SIG-M5 treated with dmso at 0.1 percent for 504 hours (cell line): ENCODE results near the gene SORCS2.

Experiments
- DNase-seq: peaks from one replicate; lab custom pipeline; 2025; ENCODE audit not compliant: unreplicated experiment; lab: John Stamatoyannopoulos, UW

SORCS2 gene

DNA sequence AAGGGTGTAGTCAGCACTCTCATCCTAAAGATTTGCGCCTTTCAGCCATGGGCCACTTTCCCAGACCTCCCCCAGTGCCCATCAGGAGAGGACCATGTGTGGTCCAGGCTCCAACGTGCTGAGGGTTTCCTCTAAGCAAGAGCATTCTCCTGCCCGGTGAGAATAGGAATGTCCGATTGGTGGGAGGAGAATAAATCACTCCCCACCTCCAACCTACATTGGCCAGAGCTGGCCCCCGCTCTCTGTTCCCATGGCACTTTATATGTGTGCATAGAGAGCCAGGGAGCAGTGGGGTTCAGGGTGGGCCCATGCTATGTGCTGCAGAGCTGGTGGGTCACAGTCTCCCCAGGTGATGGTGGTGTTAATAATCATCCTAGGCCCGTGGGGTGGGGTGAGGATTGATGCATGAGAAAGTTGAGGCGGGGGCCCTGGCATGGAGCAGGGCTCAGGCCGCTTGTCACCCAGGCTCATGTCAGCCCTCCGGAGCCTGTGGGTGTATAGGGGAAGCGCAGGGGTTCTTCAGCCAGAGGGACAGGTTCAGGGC lies 6.8 kb upstream of the SORCS2 start:
- no peak for DNase-seq

DNA sequence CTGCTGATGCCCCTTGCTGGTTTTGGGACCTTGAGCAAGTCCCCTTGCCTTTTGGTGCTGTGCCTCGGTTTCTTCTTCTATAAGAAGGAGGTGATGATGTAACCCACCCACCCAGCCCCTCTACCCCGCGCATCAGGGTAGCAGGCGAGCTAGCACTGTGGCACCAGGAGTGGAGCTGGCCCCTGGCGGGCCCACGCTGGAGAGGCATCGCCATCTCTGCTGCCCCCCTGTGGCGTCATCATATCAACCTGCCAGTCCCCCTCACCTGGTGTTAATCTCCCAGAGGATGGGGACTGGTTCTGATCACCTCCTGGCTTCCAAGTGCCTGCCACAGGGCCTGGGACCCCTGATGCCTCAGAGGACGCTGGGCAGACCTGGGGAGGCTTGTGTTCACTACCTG lies 6.3 kb upstream of the SORCS2 start:
- no peak for DNase-seq

DNA sequence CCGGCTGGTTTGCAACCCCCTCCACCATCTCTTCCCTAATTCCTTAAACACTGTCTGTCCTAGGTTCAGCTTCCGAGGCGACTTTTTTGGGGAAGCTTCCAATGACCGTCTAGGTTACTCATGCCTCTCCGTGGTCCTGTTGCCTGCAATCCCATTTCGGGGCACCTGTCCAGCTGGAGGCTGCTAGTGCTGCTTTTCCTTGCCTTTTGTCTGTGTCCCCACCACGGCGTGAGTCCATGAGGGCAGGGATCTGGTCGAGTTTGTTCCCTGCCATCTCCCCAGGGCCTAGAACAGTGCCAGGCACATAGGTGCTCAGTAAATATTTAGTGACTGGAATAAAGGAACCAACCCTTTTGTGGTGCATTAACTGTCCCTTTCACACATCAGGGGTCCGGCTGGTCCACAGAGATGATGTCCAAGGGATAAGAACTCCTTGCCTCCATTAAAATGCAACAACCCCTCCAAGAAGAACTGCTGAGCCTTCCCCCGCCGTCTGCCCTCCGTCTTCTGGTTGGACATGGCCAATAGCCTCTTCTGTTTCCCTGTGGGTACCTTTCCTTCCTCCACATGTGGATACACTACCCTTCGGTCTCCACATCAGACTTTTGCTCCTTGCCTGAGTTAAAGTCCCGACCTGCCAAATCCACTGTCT lies 5.7 kb upstream of the SORCS2 start:
- no peak for DNase-seq

DNA sequence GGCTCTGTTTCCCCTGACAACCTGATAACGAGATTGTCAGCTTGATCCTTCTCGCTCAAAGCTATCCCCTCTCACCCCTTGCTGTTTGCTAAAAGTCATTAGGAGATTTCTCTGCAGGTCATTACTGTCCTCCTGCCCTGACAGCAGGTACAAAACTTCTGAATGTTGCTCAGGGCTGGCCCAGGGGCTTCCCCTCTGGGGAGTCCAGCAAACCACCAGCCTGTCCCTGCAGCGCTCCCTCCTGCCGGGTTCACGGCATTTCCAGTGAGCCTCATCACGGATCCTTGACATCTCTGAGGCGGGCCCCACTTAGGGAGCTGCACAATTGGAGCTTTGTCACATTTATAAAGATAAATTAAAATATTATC lies 5.2 kb upstream of the SORCS2 start:
- no peak for DNase-seq

DNA sequence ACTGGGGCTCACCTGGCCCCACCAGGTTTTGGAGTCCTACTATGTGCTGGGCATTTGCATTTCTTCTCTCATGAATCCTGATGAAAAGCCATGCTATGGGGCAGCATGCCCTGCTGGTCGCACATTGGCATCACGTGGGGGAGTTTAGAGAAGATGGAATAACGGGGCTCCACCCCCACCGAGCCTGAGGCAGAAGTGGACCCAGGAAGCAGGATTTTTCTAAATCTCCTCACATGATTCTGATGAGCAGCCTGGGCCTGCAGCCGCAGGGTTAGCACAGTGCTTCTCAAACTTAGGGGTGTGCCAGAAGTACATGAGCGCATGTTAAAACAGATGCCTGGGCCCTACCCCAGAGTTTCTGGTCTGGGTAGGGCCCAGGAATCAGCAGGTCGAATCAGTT lies 4.6 kb upstream of the SORCS2 start:
- no peak for DNase-seq

DNA sequence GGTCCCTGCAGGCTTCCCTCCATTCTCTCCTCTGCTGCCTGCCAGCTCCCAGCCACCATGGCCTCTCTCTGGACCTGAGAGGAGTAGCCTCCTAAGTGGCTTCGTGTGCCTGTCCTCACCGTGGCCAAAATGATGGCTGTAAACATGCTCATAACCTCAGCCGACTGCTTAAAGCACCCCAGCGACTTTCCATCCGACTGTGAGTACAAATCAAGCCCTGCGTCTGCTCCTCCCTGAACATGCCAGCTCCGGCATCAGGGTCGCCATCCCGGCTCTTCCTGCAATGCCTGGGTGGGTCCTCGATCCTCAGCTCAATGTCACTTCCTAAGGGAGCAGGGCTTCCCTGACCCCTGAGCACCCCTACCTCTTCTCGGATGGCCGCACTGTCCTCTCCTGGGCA lies 3.3 kb upstream of the SORCS2 start:
- no peak for DNase-seq

DNA sequence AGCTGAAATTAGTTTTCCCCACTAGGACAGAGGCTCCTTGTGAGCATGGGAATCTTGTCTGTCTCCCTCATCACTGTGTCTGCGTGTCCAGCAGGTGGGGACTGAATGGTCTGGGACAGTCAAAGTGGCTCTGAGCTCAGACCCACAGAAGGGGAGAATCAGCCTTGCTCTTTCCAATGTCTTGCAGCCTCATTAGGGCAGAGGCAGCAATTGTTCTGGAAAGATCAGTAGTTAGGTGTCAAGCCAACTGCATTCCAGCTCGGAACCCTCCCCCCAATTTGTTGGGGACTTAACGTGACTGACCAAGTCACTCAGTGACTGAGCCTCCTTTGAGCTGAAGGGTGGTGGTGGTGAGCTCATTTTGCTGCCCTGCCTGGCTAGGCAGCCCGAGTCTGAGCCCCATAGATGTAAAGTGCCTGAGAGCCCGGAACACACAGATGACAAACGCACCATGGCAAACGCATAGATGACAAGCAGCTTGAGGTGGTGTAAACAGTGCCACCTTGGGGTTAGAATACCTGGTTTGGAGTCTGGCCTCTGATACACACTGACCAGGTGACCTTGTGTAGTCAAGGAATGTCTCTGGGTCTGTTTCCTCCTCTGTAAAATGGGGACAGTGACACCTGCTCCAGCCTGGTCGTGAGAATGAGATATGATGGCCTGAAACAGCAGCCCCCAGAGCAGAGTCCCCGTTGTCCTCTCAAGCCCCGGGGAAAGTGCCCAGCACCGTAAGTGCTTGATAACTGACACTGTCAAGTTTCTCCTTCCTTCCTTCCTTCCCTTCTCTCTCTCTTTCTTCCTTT lies 2.7 kb upstream of the SORCS2 start:
- no peak for DNase-seq

DNA sequence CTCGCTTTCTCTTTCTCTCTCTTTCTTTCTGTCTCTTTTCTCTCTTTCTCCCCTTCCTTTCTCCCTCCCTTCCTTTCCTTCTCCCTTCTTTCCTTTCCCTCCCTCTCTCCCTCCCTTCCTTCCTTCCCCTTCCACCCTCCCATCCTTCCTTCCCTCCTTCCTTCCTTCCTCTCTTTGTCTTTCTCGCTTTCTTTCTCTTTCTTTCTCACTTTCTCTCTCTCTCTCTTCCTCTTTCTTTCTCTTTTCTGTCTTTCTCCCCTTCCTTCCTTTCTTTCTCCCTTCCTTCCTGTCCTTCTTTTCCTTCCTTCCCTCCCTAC lies 2.1 kb upstream of the SORCS2 start:
- no peak for DNase-seq

DNA sequence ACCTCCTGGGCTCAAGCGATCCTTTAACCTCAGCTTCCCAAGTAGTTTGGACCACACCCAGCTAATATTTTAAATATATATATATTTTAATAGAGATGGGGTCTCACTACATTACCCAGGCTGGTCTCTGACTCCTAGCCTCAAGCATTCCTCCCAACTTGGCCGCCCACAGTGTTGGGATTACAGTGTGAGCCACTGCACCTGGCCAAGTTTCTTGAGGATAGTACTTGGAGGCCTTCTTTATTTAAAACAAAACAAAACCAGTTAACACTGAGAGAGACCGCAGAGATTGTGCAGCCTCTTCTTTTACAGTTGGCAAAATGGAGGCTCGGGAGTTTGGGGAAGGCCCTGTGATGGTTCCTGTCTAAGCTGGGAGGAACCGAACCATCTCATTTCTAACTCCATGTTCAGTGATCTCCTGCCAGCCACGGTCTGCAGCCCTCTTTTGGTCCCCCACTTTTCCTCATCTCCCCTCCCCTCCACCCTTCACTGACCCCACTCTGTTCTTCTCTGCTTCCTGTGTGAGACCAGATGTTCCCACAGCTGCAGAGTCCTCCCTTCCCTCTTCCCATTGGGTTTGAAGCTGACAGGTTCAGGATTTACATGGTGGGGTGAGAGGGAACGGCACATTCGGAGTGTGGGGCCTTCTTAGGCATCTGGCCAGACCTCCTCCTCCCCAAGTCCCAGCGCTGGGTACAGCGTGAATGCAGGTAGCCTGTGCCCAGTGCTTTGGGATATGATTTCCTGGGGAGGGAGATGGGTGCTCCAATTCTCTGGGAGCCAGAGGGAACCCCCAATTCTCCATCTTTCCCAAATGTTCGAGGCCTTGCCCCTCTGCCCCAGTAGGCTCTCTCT lies 1.4 kb upstream of the SORCS2 start:
- DNase-seq = no peak

DNA sequence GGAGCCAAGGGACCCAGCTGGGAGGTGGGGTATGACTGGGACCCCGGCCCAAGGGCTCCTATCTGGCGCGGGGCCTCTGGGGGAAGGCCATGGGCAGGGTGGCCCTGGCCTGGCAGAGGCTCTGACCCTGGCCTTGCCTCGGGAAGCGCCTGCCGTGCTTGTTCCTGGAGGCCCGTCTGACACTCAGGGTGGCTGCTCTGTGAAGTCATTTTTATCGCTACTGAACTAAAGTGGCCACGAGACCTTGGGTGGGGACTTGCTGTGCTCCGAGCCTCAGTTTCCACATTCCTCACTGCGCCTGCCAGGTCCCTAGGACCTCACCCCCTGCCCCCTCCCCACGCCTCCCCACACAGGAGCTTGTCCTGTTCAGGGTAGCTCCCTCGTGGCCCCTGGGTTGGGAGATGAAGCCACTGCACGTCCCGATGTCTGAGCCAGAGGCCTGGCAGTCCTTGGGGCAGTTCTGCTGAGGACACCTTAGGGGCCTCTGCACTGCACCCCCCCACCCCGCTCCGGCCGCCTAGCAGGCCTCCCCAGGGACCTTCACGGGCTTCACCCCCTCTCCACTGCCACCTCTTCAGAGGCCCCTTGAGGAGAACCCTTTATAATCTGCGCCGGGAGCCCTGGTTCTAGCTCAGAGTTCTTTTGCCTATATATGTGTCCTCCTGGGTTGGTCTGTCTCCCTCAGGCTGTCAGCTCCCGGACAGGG lies 639 bp upstream of the SORCS2 start:
- no peak for DNase-seq

DNA sequence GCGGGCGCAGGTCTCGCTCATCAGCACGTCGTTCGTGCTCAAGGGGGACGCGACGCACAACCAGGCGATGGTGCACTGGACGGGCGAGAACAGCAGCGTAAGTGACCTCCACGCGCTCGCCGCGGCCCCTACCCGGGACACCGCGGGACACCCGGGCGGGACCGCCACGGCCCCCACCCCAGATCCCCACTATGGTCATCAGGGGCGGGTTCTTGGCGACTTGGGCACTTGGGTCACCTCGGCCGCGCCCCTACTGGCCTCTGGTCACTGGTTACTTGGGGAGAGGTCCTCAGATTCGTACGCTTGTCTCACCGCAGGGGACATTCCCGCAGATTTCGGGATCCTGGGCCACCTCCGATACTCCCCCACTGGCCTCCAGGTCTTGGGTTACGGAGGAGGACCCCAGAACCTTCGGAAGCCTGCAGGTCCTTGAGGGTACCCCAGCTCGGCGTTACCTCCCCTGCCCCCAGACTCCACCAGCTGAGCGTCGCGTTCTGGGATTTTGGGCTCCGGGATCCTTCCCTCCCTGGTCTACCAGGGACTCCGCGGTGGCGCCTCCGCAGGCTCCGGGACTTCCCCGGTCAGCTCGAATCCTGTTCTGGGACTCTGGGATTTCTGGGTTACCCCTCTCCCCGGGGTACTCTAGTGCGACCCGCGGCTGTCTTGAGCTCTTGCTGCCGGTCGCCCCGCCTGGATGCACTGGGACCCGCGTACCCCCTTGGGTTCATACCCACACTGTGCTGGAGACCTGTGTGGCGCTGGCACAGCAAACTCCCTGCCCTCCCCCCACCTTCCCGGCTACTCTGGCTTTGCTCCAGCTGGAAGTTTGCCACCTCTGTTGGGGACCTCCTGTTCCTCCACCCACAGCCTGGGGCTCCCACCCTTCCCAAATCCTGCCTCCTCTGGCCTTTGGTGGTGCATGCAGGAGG lies 956 bp downstream of the SORCS2 start:
- DNase-seq = no peak

DNA sequence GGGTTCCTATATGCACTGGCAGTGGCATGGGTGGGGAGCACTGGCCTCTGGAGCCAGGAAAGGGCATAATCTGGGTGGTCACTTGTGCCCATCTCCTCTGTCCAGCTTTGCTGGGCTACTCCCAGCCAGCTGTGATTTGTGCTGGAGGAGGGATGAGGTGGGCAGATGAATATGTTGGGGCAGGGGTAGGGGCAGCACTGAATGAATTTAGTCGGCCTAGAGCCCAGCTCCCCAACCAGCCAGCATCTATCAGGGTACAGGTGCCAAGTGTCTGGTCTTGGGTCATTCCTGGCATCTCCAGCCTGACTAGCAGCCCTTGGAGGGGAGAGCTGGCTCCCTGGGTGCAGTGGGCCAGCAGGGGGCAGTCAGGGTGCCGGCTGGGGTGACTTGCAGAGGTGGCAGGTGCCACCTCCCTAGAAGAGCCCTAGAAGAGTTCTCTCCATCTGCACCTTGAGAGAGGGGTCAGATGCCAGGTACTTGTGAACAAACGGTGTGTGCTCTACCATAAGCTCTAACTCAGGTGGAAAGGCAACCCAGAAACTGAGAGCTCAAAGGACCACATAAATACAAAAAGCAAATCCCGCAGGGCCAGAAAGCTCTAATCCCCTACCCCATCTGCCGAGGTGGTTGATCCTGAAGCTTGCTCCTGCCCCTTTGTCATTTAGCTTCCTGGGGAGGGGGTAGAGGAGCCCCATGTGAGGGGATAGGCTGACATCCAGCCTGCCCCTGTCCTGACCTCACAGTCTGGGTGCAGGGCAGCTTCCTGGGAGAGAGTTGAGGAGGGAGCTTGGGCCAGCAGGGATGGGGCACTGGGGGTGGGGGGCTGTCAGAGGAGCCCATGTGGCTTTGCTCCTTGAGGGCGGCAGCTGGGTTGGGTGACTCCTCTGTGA lies 2.2 kb downstream of the SORCS2 start:
- DNase-seq = no peak

DNA sequence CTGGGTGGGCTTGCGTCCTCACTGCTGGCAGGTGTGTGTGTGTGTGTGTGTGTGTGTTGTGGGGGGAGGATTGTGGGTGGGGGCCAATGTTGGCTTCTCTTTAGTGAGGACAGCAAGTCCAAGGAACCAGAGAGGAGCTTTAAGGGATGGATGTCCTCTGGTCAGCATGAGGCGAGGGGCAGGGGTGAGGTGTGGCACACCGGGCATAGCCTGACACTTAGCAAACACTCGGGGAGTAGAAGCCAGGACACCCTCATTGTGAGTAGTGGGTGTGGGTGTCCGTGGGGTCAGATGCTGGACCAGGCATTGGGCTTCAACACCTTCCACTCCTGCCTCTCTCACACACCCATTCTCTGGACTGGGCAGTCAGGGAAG lies 2.8 kb downstream of the SORCS2 start:
- no peak for DNase-seq

DNA sequence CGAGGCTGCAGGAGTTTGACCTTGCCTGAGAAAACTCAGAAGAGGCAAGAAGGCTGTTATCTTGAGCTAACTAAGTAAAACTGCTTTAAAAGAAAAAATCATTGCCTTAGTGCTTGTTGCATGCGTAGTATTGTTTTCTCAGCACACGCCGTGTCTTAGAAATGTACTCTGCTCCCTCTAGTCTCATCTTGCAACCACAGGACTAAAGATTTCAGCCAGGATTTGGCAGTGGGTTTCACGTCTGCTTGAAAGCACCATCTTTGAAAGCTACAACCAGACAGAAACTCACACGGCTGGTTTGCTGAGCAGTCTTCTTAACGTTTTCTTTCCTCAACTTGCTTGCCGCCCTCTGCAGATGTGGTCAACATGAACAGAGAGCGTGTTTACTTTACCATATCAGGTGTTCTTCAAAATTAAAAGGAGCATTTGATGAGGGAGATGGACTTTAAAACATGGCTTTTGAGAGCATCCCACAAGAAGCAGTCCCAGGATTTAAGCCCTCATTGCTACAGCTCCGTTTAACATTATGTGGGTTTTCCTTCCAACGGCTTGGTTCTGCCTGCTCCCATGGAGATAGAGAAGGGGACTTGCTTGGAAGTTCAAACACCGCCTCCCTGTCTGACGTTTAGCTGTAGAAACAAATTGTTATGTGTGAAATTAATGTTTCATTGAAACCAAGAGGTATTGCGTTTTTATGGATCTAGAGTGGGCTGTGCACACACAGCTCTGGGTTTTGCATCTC lies 3.4 kb downstream of the SORCS2 start:
- no peak for DNase-seq

DNA sequence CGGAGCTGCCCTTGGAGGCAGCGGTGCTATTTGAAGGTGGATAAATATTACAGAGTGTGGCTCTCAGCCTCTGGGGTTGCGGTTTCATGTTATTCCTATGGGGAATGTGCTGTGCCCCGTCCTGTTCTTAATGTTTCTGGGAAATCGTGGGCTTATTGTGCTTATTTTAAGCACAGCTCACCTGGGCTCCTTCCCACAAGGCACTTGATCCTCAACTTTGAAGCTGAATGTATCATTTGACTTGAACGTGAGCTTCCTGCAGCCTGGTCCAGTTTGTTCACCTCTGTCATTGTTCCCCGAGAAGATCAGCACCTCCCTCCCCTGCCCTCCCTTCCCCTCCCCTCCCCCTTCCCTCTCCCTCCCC lies 3.9 kb downstream of the SORCS2 start:
- no peak for DNase-seq

DNA sequence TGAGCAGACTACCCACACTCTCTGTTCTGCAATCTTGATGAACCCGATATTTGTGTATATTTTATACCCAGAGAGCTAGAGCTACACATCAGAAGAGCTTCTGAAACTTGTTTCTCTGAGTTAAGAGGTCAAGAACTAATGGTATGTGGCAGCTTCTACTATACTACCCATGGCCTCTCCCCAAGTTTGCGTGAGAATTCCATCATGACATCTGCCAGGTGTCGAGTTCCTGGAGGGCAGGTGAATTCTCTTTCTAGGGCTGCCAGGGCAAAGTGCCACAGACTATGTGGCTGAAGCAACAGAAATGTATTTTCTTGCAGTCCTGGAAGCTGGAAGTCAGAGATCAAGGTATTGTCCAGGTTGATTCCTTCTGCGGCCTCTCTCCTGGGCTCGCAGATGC lies 4.4 kb downstream of the SORCS2 start:
- no peak for DNase-seq

DNA sequence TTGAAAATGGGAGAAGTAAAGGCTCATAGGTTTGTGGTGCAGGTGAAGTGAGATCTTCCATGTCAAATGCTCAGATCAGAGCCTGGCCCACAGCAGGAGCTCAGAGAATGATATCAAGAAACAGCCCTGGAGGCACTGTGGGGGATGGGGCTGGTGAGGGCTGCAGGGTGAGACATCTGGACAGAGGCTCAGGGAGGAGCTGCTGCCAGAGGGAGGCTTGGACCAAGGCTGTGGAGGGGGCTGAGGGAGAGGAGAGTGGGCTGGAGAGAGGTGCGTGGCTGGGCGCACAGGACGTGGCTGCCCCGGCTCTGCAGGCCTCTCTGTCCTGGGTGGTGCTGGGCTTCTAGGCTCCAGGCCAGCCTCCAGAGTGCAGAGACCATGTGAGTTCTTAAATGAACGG lies 5.6 kb downstream of the SORCS2 start:
- no peak for DNase-seq

DNA sequence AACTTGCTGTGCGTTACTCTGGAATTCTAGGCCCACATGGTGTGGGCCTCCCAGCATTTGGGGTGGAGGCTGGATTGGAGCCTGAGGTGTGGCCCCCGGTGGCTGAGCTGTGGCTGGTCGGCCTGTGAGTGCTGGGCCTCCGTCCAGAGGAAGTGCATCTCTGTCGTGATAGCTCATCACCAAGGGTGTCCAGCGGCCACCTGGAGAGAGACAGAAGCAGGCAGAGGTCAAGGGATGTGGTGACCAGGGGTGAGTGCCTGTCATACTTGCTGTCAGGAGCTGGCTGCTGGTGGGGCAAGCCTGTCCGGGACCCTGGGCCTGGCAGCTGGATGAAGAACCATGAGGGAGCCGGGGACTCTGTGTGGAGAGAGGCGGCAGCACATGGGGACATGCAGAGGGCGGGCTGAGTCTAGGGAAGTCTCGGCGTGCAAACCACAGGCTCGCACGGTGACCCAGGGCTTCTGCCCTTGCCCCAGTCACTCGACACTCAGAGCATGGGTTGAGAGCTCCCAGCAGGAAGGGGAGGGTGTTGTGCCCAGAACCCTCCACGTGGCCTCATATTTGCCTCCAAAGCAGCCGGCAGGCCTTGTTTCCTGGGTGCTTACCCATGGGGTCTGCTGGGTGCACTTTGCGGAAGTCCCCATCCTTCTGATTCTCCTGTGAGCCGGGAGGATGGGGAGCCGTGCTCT lies 6.2 kb downstream of the SORCS2 start:
- no peak for DNase-seq
